Measurements from ENCODE around the gene SLC22A31. TPM values are rescaled to one million over a fixed set of nuclear protein-coding genes. Genes with fewer than 3 reads are reported as not detected.
A peak's percentile ranks its signal among the peaks of the same experiment; 100 is the strongest.
"Not testable (repeated sequence)": the region's sequence is repeated elsewhere in the genome, so short reads cannot be mapped to it uniquely, and the experiment has no call there.

SLC22A31 gene
- total RNA-seq, 5 donors from 2014 or later (not counting 1 experiment from before 2014, with no cell fraction given) = 0.49 to 2.7 (median 1.3) TPM

GRCh38 chr16:89195521-89196171 is 4.7 kb downstream of the SLC22A31 start:
- H3K9me3 ChIP-seq = no peaks in the 10 kb centered on the region
- H3K4me3 ChIP-seq (ENCODE audit: control insufficient read depth in 1 of 2, extremely low read depth in 1 of 2, low read length in 1 of 2) = no peak overlapping the region
- 90% methylated on average over 14 of the region's 21 CpGs for WGBS (ENCODE audit: insufficient coverage)
- H3K27ac ChIP-seq (ENCODE audit: low read length) = no peak overlapping the region
- H3K36me3 ChIP-seq (ENCODE audit: control insufficient read depth in 2 of 2, extremely low read depth in 1 of 2, insufficient read depth in 1 of 2, low read length in 1 of 2) = no peaks in the 10 kb centered on the region
- no peak overlapping the region for H3K4me3 Mint-ChIP-seq
- H3K27ac Mint-ChIP-seq = no peak overlapping the region
- ChIA-PET POLR2A (no interaction called here), CTCF (no interaction called here)
- H3K36me3 Mint-ChIP-seq = no peaks in the 10 kb centered on the region
- H3K4me1 ChIP-seq (ENCODE audit: control insufficient read depth in 1 of 2, extremely low read depth in 1 of 2, insufficient read depth in 2 of 2, low read length in 2 of 2) = peaks cover 7 to 22% of the 10 kb centered on the region in 2 experiments
- H3K27me3 Mint-ChIP-seq = peaks cover 6 to 26% of the 10 kb centered on the region in 2 donors
- H3K27me3 ChIP-seq (replicated peaks in 1 of 2; ENCODE audit: control insufficient read depth in 2 of 2, extremely low read depth in 1 of 2, insufficient read depth in 2 of 2, low read length in 1 of 2) = peaks cover 0 to 42% of the 10 kb centered on the region in 2 experiments
- ATAC-seq (replicated peaks in 1 of 4) (no peak), DNase-seq (no peak)
- no peaks in the 10 kb centered on the region for H3K9me3 Mint-ChIP-seq
- H3K4me1 Mint-ChIP-seq = peaks cover 0 to 12% (median 6%) of the 10 kb centered on the region in 3 donors

GRCh38 chr16:89194340-89195311 is 5.7 kb downstream of the SLC22A31 start:
- Histone ChIP-seq H3K27ac (ENCODE audit: low read length) (no peak overlapping the region), H3K4me3 (ENCODE audit: control insufficient read depth in 1 of 2, extremely low read depth in 1 of 2, low read length in 1 of 2) (no peak overlapping the region), H3K4me1 (ENCODE audit: control insufficient read depth in 1 of 2, extremely low read depth in 1 of 2, insufficient read depth in 2 of 2, low read length in 2 of 2) (peaks cover under 1 to 13% of the 10 kb centered on the region in 2 experiments), H3K9me3 (no peaks in the 10 kb centered on the region), H3K27me3 (replicated peaks in 1 of 2; ENCODE audit: control insufficient read depth in 2 of 2, extremely low read depth in 1 of 2, insufficient read depth in 2 of 2, low read length in 1 of 2) (peaks cover 0 to 31% of the 10 kb centered on the region in 2 experiments), H3K36me3 (ENCODE audit: control insufficient read depth in 2 of 2, extremely low read depth in 1 of 2, insufficient read depth in 1 of 2, low read length in 1 of 2) (no peaks in the 10 kb centered on the region)
- WGBS (ENCODE audit: insufficient coverage) = 79% methylated on average over 35 of the region's 45 CpGs
- H3K27me3 Mint-ChIP-seq = peaks cover 4 to 17% of the 10 kb centered on the region in 2 donors
- H3K27ac Mint-ChIP-seq = no peak overlapping the region
- no peaks in the 10 kb centered on the region for H3K36me3 Mint-ChIP-seq
- no peak for ATAC-seq (replicated peaks in 1 of 4)
- H3K9me3 Mint-ChIP-seq = no peaks in the 10 kb centered on the region
- ChIA-PET CTCF (interaction anchor here in 1 of 2 donors (0.6 kb wide), 1 partner anchor 567 kb away, joined by 3 read pairs; no protein-coding TSS in a partner anchor), POLR2A (no interaction called here)
- no peak overlapping the region for H3K4me3 Mint-ChIP-seq
- peaks cover 0 to 6% (median 0%) of the 10 kb centered on the region in 3 donors for H3K4me1 Mint-ChIP-seq
- DNase-seq = no peak

GRCh38 chr16:89193576-89194293 is 6.6 kb downstream of the SLC22A31 start:
- H3K36me3 Mint-ChIP-seq = no peaks in the 10 kb centered on the region
- H3K27me3 Mint-ChIP-seq = peaks cover 1 to 10% of the 10 kb centered on the region in 2 donors
- DNase-seq (no peak), ATAC-seq (replicated peaks in 1 of 4) (no peak)
- H3K4me3 Mint-ChIP-seq = peak overlapping the region in 1 of 3 donors; percentile 28
- no peaks in the 10 kb centered on the region for H3K9me3 Mint-ChIP-seq
- H3K36me3 ChIP-seq (ENCODE audit: control insufficient read depth in 2 of 2, extremely low read depth in 1 of 2, insufficient read depth in 1 of 2, low read length in 1 of 2) = no peaks in the 10 kb centered on the region
- H3K27me3 ChIP-seq (replicated peaks in 1 of 2; ENCODE audit: control insufficient read depth in 2 of 2, extremely low read depth in 1 of 2, insufficient read depth in 2 of 2, low read length in 1 of 2) = peaks cover 0 to 23% of the 10 kb centered on the region in 2 experiments
- ChIA-PET CTCF (no interaction called here), POLR2A (no interaction called here)
- no peaks in the 10 kb centered on the region for H3K9me3 ChIP-seq
- peaks cover 0 to 13% of the 10 kb centered on the region in 2 experiments for H3K4me1 ChIP-seq (ENCODE audit: control insufficient read depth in 1 of 2, extremely low read depth in 1 of 2, insufficient read depth in 2 of 2, low read length in 2 of 2)
- H3K4me1 Mint-ChIP-seq = peaks cover 0 to 6% (median 0%) of the 10 kb centered on the region in 3 donors
- H3K4me3 ChIP-seq (ENCODE audit: control insufficient read depth in 1 of 2, extremely low read depth in 1 of 2, low read length in 1 of 2) = no peak overlapping the region
- H3K27ac ChIP-seq (ENCODE audit: low read length) = no peak overlapping the region
- WGBS (ENCODE audit: insufficient coverage) = 90% methylated on average over 24 of the region's 38 CpGs
- H3K27ac Mint-ChIP-seq = no peak overlapping the region

- 38% methylated on average over 18 of the region's 39 CpGs for WGBS (ENCODE audit: insufficient coverage)
- Histone ChIP-seq H3K4me1 (ENCODE audit: control insufficient read depth in 1 of 2, extremely low read depth in 1 of 2, insufficient read depth in 2 of 2, low read length in 2 of 2) (peaks cover 0 to 13% of the 10 kb centered on the region in 2 experiments), H3K4me3 (ENCODE audit: control insufficient read depth in 1 of 2, extremely low read depth in 1 of 2, low read length in 1 of 2) (no peak overlapping the region), H3K27ac (ENCODE audit: low read length) (no peak overlapping the region), H3K27me3 (replicated peaks in 1 of 2; ENCODE audit: control insufficient read depth in 2 of 2, extremely low read depth in 1 of 2, insufficient read depth in 2 of 2, low read length in 1 of 2) (peaks cover 0 to 16% of the 10 kb centered on the region in 2 experiments), H3K9me3 (no peaks in the 10 kb centered on the region), H3K36me3 (ENCODE audit: control insufficient read depth in 2 of 2, extremely low read depth in 1 of 2, insufficient read depth in 1 of 2, low read length in 1 of 2) (no peaks in the 10 kb centered on the region)
- ATAC-seq (replicated peaks in 1 of 4) (peak; percentile 39 to 53 (median 50)), DNase-seq (peak in 14 of 35 experiments; percentile 27 to 74 (median 53))
- no peak overlapping the region for H3K27ac Mint-ChIP-seq
- H3K9me3 Mint-ChIP-seq = no peaks in the 10 kb centered on the region
- no peak overlapping the region for H3K4me3 Mint-ChIP-seq
- no peaks in the 10 kb centered on the region for H3K36me3 Mint-ChIP-seq
- ChIA-PET CTCF (interaction anchor here (0.6 to 0.9 kb wide), 7 partner anchors 21 to 725 kb away, joined by 3 to 5 read pairs (median 4); partner anchors contain the start of genes CDH15 (in 1 of the 2) and MC1R (in 1 of the 2)), POLR2A (interaction anchor here in 1 of 2 donors (0.6 to 0.7 kb wide), 3 partner anchors 291 to 410 kb away, joined by 3 to 17 read pairs (median 4); no protein-coding TSS in a partner anchor)
- peaks cover 0 to 7% of the 10 kb centered on the region in 2 donors for H3K27me3 Mint-ChIP-seq
- H3K4me1 Mint-ChIP-seq = peaks cover 0 to 6% (median 0%) of the 10 kb centered on the region in 3 donors
Observed at GRCh38 chr16:89192956-89193575, 7.3 kb downstream of the SLC22A31 start.

- H3K4me3 ChIP-seq (ENCODE audit: control insufficient read depth in 1 of 2, extremely low read depth in 1 of 2, low read length in 1 of 2) = peak overlapping the region in 1 of 2 donors; percentile 38
- not testable (repeated sequence) for H3K36me3 ChIP-seq (ENCODE audit: control insufficient read depth in 2 of 2, extremely low read depth in 1 of 2, insufficient read depth in 1 of 2, low read length in 1 of 2); H3K4me1 Mint-ChIP-seq; H3K9me3 ChIP-seq; H3K27ac Mint-ChIP-seq; H3K36me3 Mint-ChIP-seq; H3K27me3 Mint-ChIP-seq; H3K27ac ChIP-seq (ENCODE audit: low read length); H3K27me3 ChIP-seq (replicated peaks in 1 of 2; ENCODE audit: control insufficient read depth in 2 of 2, extremely low read depth in 1 of 2, insufficient read depth in 2 of 2, low read length in 1 of 2); H3K9me3 Mint-ChIP-seq; H3K4me3 Mint-ChIP-seq
- ATAC-seq (replicated peaks in 1 of 4) (peak; percentile 38 to 59 (median 44)), DNase-seq (peak in 32 of 35 experiments; percentile 34 to 88 (median 76))
- WGBS (ENCODE audit: insufficient coverage) = 17% methylated on average over 55 of the region's 63 CpGs
- POLR2A ChIA-PET = interaction anchor here in 1 of 2 donors (0.6 to 0.7 kb wide), 3 partner anchors 292 to 409 kb away, joined by 3 to 17 read pairs (median 4); no protein-coding TSS in a partner anchor
- H3K4me1 ChIP-seq (ENCODE audit: control insufficient read depth in 1 of 2, extremely low read depth in 1 of 2, insufficient read depth in 2 of 2, low read length in 2 of 2) = peaks cover 0 to 13% of the 10 kb centered on the region in 2 experiments
- CTCF ChIA-PET = interaction anchor here (0.6 to 0.9 kb wide), 7 partner anchors 21 to 726 kb away, joined by 3 to 5 read pairs (median 4); partner anchors contain the start of genes CDH15 (in 1 of the 2) and MC1R (in 1 of the 2)
Observed at GRCh38 chr16:89192186-89192955, 8.0 kb downstream of the SLC22A31 start.
